ENCODE results near the gene SLC19A1. TPM values are rescaled to one million over a fixed set of nuclear protein-coding genes. Genes with fewer than 3 reads are reported as not detected.

Gene SLC19A1
- total and polyA plus RNA-seq, 3 experiments from 2014 or later, result 7.0 to 66.8 (median 55.7) TPM

GRCh38 chr21:45470773-45471524 lies 71.3 kb downstream of the SLC19A1 start:
- H3K4me1 ChIP-seq (ENCODE audit: insufficient read depth, low read length), result peaks cover 13% of the 10 kb centered on the region
- H3K9me3 ChIP-seq (ENCODE audit: low read length), result no peaks in the 10 kb centered on the region
- POLR2A ChIA-PET, result interaction anchor here (0.5 kb wide), 1 partner anchor 85 kb away, joined by 3 read pairs; no protein-coding TSS in a partner anchor
- Mint-ChIP-seq H3K27ac (peak overlapping the region in 5 of 8 donors; percentile 22 to 81 (median 42)), H3K36me3 (no peaks in the 10 kb centered on the region), H3K4me1 (peaks cover 6 to 19% (median 8%) of the 10 kb centered on the region in 3 donors), H3K27me3 (peaks cover 0 to 3% of the 10 kb centered on the region in 2 donors), H3K9me3 (no peaks in the 10 kb centered on the region), H3K4me3 (peak overlapping the region in 1 of 7 donors; percentile 37)
- DNase-seq, result peak in 1 of 5 donors; percentile 43
- H3K4me3 ChIP-seq (ENCODE audit: low read length), result no peak overlapping the region
- CTCF ChIA-PET, result interaction anchor here (1.3 kb wide), 1 partner anchor 31 kb away, joined by 3 read pairs; no protein-coding TSS in a partner anchor
- H3K27me3 ChIP-seq (ENCODE audit: insufficient read depth, low read length, poor library complexity, severe bottlenecking), result no peaks in the 10 kb centered on the region
- H3K36me3 ChIP-seq (ENCODE audit: insufficient read depth, low read length), result no peaks in the 10 kb centered on the region
- no peak overlapping the region for H3K27ac ChIP-seq (ENCODE audit: low read depth, low read length)

- DNase-seq, result peak in 1 of 5 donors; percentile 16
- Mint-ChIP-seq H3K4me1 (peaks cover 6 to 19% (median 8%) of the 10 kb centered on the region in 3 donors), H3K27me3 (peaks cover 2 to 7% of the 10 kb centered on the region in 2 donors), H3K4me3 (no peak overlapping the region), H3K27ac (no peak overlapping the region), H3K9me3 (no peaks in the 10 kb centered on the region), H3K36me3 (no peaks in the 10 kb centered on the region)
- H3K4me1 ChIP-seq (ENCODE audit: insufficient read depth, low read length), result peaks cover 13% of the 10 kb centered on the region
- no peak overlapping the region for H3K4me3 ChIP-seq (ENCODE audit: low read length)
- ChIA-PET POLR2A (no interaction called here), CTCF (no interaction called here)
- H3K9me3 ChIP-seq (ENCODE audit: low read length), result no peaks in the 10 kb centered on the region
- no peaks in the 10 kb centered on the region for H3K36me3 ChIP-seq (ENCODE audit: insufficient read depth, low read length)
- no peaks in the 10 kb centered on the region for H3K27me3 ChIP-seq (ENCODE audit: insufficient read depth, low read length, poor library complexity, severe bottlenecking)
- no peak overlapping the region for H3K27ac ChIP-seq (ENCODE audit: low read depth, low read length)
These were observed 72.1 kb downstream of the SLC19A1 start for GRCh38 chr21:45470087-45470515.

GRCh38 chr21:45469273-45470086 lies 72.8 kb downstream of the SLC19A1 start:
- Histone ChIP-seq H3K27ac (ENCODE audit: low read depth, low read length) (no peak overlapping the region), H3K4me1 (ENCODE audit: insufficient read depth, low read length) (peaks cover 13% of the 10 kb centered on the region), H3K27me3 (ENCODE audit: insufficient read depth, low read length, poor library complexity, severe bottlenecking) (no peaks in the 10 kb centered on the region), H3K4me3 (ENCODE audit: low read length) (no peak overlapping the region), H3K9me3 (ENCODE audit: low read length) (no peaks in the 10 kb centered on the region), H3K36me3 (ENCODE audit: insufficient read depth, low read length) (no peaks in the 10 kb centered on the region)
- DNase-seq, result peak in 1 of 5 donors; percentile 38
- Mint-ChIP-seq H3K36me3 (no peaks in the 10 kb centered on the region), H3K27ac (no peak overlapping the region), H3K27me3 (peaks cover 4 to 13% of the 10 kb centered on the region in 2 donors), H3K4me1 (peaks cover 6 to 19% (median 8%) of the 10 kb centered on the region in 3 donors), H3K9me3 (no peaks in the 10 kb centered on the region), H3K4me3 (no peak overlapping the region)
- CTCF ChIA-PET, result no interaction called here
- POLR2A ChIA-PET, result no interaction called here

GRCh38 chr21:45468971-45469272 lies 73.3 kb downstream of the SLC19A1 start:
- CTCF ChIA-PET, result no interaction called here
- no peak overlapping the region for H3K27ac Mint-ChIP-seq

GRCh38 chr21:45468051-45468970 lies 73.9 kb downstream of the SLC19A1 start:
- DNase-seq, result peak in 1 of 5 donors; percentile 41
- H3K9me3 Mint-ChIP-seq, result peaks cover 0 to 2% (median 0%) of the 10 kb centered on the region in 5 donors
- Histone ChIP-seq H3K4me3 (ENCODE audit: low read length) (no peak overlapping the region), H3K9me3 (ENCODE audit: low read length) (no peaks in the 10 kb centered on the region), H3K27me3 (ENCODE audit: insufficient read depth, low read length, poor library complexity, severe bottlenecking) (no peaks in the 10 kb centered on the region), H3K36me3 (ENCODE audit: insufficient read depth, low read length) (no peaks in the 10 kb centered on the region), H3K27ac (ENCODE audit: low read depth, low read length) (no peak overlapping the region), H3K4me1 (ENCODE audit: insufficient read depth, low read length) (peaks cover 13% of the 10 kb centered on the region)
- H3K36me3 Mint-ChIP-seq, result no peaks in the 10 kb centered on the region
- H3K4me3 Mint-ChIP-seq, result no peak overlapping the region
- no peak overlapping the region for H3K27ac Mint-ChIP-seq
- ChIA-PET CTCF (no interaction called here), POLR2A (no interaction called here)
- H3K27me3 Mint-ChIP-seq, result peaks cover 8 to 13% of the 10 kb centered on the region in 2 donors
- peaks cover 4 to 14% (median 8%) of the 10 kb centered on the region in 3 donors for H3K4me1 Mint-ChIP-seq

More at GRCh38 chr21:45468971-45469272, 73.3 kb downstream of the SLC19A1 start:
- H3K27me3 Mint-ChIP-seq, result peaks cover 6 to 13% of the 10 kb centered on the region in 2 donors
- no peak overlapping the region for H3K27ac ChIP-seq (ENCODE audit: low read depth, low read length)
- H3K9me3 ChIP-seq (ENCODE audit: low read length), result no peaks in the 10 kb centered on the region
- H3K4me3 Mint-ChIP-seq, result no peak overlapping the region
- H3K36me3 ChIP-seq (ENCODE audit: insufficient read depth, low read length), result no peaks in the 10 kb centered on the region
- H3K27me3 ChIP-seq (ENCODE audit: insufficient read depth, low read length, poor library complexity, severe bottlenecking), result no peaks in the 10 kb centered on the region
- DNase-seq, result peak in 1 of 5 donors; percentile 25
- no peaks in the 10 kb centered on the region for H3K9me3 Mint-ChIP-seq
- H3K4me3 ChIP-seq (ENCODE audit: low read length), result no peak overlapping the region
- H3K4me1 Mint-ChIP-seq, result peaks cover 4 to 15% (median 8%) of the 10 kb centered on the region in 3 donors
- POLR2A ChIA-PET, result no interaction called here
- H3K4me1 ChIP-seq (ENCODE audit: insufficient read depth, low read length), result peaks cover 13% of the 10 kb centered on the region
- no peaks in the 10 kb centered on the region for H3K36me3 Mint-ChIP-seq

- Histone ChIP-seq H3K27me3 (ENCODE audit: insufficient read depth, low read length, poor library complexity, severe bottlenecking) (no peaks in the 10 kb centered on the region), H3K4me1 (ENCODE audit: insufficient read depth, low read length) (peaks cover 13% of the 10 kb centered on the region), H3K4me3 (ENCODE audit: low read length) (no peak overlapping the region), H3K27ac (ENCODE audit: low read depth, low read length) (no peak overlapping the region), H3K9me3 (ENCODE audit: low read length) (no peaks in the 10 kb centered on the region), H3K36me3 (ENCODE audit: insufficient read depth, low read length) (no peaks in the 10 kb centered on the region)
- CTCF ChIA-PET, result no interaction called here
- H3K27ac Mint-ChIP-seq, result no peak overlapping the region
- H3K4me1 Mint-ChIP-seq, result peaks cover 4 to 14% (median 8%) of the 10 kb centered on the region in 3 donors
- peaks cover 0 to 2% (median 0%) of the 10 kb centered on the region in 3 donors for H3K36me3 Mint-ChIP-seq
- H3K9me3 Mint-ChIP-seq, result peaks cover 0 to 3% (median 2%) of the 10 kb centered on the region in 5 donors
- H3K4me3 Mint-ChIP-seq, result no peak overlapping the region
- peaks cover 10 to 13% of the 10 kb centered on the region in 2 donors for H3K27me3 Mint-ChIP-seq
- DNase-seq, result peak in 1 of 5 donors; percentile 42
- POLR2A ChIA-PET, result no interaction called here
These were observed 74.9 kb downstream of the SLC19A1 start for GRCh38 chr21:45467221-45467779.

- H3K27ac ChIP-seq (ENCODE audit: low read depth, low read length), result no peak overlapping the region
- H3K27me3 Mint-ChIP-seq, result peaks cover 11 to 15% of the 10 kb centered on the region in 2 donors
- H3K9me3 Mint-ChIP-seq, result peaks cover 3 to 9% (median 3%) of the 10 kb centered on the region in 5 donors
- no peaks in the 10 kb centered on the region for H3K27me3 ChIP-seq (ENCODE audit: insufficient read depth, low read length, poor library complexity, severe bottlenecking)
- H3K36me3 ChIP-seq (ENCODE audit: insufficient read depth, low read length), result no peaks in the 10 kb centered on the region
- DNase-seq, result no peak
- no peak overlapping the region for H3K27ac Mint-ChIP-seq
- no peak overlapping the region for H3K4me3 Mint-ChIP-seq
- no peak overlapping the region for H3K4me3 ChIP-seq (ENCODE audit: low read length)
- CTCF ChIA-PET, result no interaction called here
- no peaks in the 10 kb centered on the region for H3K9me3 ChIP-seq (ENCODE audit: low read length)
- H3K36me3 Mint-ChIP-seq, result peaks cover 0 to 2% (median 0%) of the 10 kb centered on the region in 3 donors
- POLR2A ChIA-PET, result no interaction called here
- peaks cover 4 to 14% (median 8%) of the 10 kb centered on the region in 3 donors for H3K4me1 Mint-ChIP-seq
- H3K4me1 ChIP-seq (ENCODE audit: insufficient read depth, low read length), result peaks cover 11% of the 10 kb centered on the region
These were observed 75.7 kb downstream of the SLC19A1 start for GRCh38 chr21:45466330-45467220.

Data from CD8-positive, alpha-beta memory T cell (primary cell).